Measurements from ENCODE around the gene BCL7C.
"Not testable (repeated sequence)": the region's sequence is repeated elsewhere in the genome, so short reads cannot be mapped to it uniquely, and the experiment has no call there.

Gene BCL7C

GRCh38 chr16:30894540-30895368 lies 877 bp upstream of the BCL7C start:
- no peak for DNase-seq

GRCh38 chr16:30893417-30893743 lies 497 bp downstream of the BCL7C start:
- no peak for DNase-seq

- no peak for DNase-seq
These were observed 1.0 kb downstream of the BCL7C start for GRCh38 chr16:30892670-30893416.

- not testable (repeated sequence) for DNase-seq
These were observed 2.6 kb downstream of the BCL7C start for GRCh38 chr16:30891043-30891823.

GRCh38 chr16:30889721-30890120 lies 4.2 kb downstream of the BCL7C start:
- no peak for DNase-seq

- DNase-seq: no peak
These were observed 4.9 kb downstream of the BCL7C start for GRCh38 chr16:30888856-30889499.

- DNase-seq: no peak
These were observed 6.0 kb downstream of the BCL7C start for GRCh38 chr16:30887927-30888326.

- DNase-seq: no peak
These were observed 7.7 kb downstream of the BCL7C start for GRCh38 chr16:30886145-30886544.

- no peak for DNase-seq
These were observed 8.7 kb downstream of the BCL7C start for GRCh38 chr16:30885196-30885595.

- DNase-seq: no peak
These were observed 9.1 kb downstream of the BCL7C start for GRCh38 chr16:30884760-30885159.

- no peak for DNase-seq
These were observed 11.2 kb downstream of the BCL7C start for GRCh38 chr16:30882429-30883310.

GRCh38 chr16:30876867-30877266 lies 17.0 kb downstream of the BCL7C start:
- DNase-seq: no peak

GRCh38 chr16:30875871-30876801 lies 17.7 kb downstream of the BCL7C start:
- DNase-seq: no peak

GRCh38 chr16:30874821-30875717 lies 18.8 kb downstream of the BCL7C start:
- DNase-seq: peak; percentile 64

- DNase-seq: no peak
These were observed 19.5 kb downstream of the BCL7C start for GRCh38 chr16:30874244-30874820.

GRCh38 chr16:30870904-30871303 lies 23.0 kb downstream of the BCL7C start:
- no peak for DNase-seq

- no peak for DNase-seq
These were observed 26.1 kb downstream of the BCL7C start for GRCh38 chr16:30867747-30868146.

GRCh38 chr16:30866031-30866430 lies 27.8 kb downstream of the BCL7C start:
- no peak for DNase-seq

- not testable (repeated sequence) for DNase-seq
These were observed 30.7 kb downstream of the BCL7C start for GRCh38 chr16:30863178-30863577.
